ENCODE data around the gene VTN.

The VTN gene

DNA sequence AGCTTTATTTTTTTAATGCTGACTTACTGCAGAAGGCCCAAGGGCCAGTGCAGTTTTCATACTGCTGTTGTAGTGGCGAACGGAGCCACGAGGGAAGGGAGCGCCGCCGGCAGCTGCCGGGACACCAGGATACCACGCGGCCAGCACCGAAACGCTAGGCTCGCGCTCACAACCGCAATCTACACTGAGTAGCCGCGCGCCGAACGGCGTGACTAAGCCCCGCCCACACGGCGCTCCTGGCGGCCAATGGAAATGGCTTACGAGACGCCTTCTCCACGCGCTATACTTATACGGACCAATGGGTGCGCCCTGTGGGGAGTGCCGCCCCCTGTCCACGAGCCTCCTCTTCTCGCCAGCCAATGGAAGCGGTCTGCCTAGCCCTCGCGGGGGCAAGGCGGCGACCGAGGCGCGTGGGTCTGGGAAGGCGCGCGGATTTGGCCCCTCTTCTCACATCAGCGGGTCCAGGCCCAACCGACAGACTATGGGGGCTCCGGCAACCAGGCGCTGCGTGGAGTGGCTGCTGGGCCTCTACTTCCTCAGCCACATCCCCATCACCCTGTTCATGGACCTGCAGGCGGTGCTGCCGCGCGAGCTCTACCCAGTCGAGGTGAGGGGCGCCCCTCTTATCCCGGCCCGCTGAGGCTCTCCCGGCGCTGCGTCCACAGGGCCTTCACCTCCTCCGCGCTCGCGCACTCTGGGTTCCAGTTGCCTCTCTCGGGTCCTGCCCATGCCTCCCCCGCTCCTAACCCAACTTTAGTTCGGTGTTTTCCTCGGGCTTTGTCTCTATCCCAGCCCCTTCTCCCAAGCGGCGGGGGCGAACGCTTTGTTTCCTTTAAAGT, 51.1 kb downstream of the VTN start, which contains the start of gene TMEM97:
TSS of gene TMEM97 (plus strand) at position 442 of the 839 bp plus-strand sequence. CDS start at position 482, 40 bp downstream.
- peak; percentile 99 for DNase-seq

GRCh38 chr17:28317966-28318758, 51.9 kb downstream of the VTN start:
- peak; percentile 48 for DNase-seq
